ENCODE measurements around the gene RASAL2. TPM values are rescaled to one million over a fixed set of nuclear protein-coding genes. Genes with fewer than 3 reads are reported as not detected.

Gene RASAL2
- total and polyA plus RNA-seq, 2 experiments from 2014 or later, result 16.0 to 42.2 TPM

DNA sequence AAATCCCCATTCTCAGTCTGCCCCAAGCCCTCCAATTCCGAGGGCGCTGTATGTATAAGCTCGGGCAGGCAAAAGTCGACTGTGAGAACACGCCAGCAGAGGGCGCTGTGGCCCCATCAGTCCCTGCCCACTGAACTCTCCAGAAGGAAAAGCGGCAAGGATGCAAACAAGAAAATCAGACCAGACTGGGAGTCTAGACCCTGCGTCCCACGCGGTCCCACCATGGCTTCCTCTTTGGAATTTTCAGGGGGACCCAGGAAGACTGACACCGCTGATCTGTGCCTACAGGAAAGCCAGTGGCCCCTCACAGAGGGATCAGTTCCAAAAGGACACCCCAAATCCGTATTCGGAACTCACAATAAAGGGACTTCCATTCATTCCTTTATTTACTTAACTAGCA lies 438.5 kb downstream of the RASAL2 start:
- Histone ChIP-seq H3K4me1 (ENCODE audit: insufficient read depth) (no peaks in the 10 kb centered on the region), H3K4me3 (peak overlapping the region; percentile 28; the same call in 1 of the 2 replicates), H3K27me3 (ENCODE audit: insufficient read depth) (no peaks in the 10 kb centered on the region), H3F3A (replicated peaks; ENCODE audit: low read depth) (no peaks in the 10 kb centered on the region), H3K4me2 (peak overlapping the region; percentile 56), H2AFZ (peak overlapping the region; percentile 84), H3K27ac (ENCODE audit: low read depth) (no peak overlapping the region), H3K36me3 (ENCODE audit: insufficient read depth) (no peaks in the 10 kb centered on the region), H4K20me1 (replicated peaks; ENCODE audit: insufficient read depth) (no peaks in the 10 kb centered on the region), H3K79me2 (replicated peaks; ENCODE audit: insufficient read depth) (no peaks in the 10 kb centered on the region), H3K9me2 (ENCODE audit: insufficient read depth) (0 out of 2 replicates have a peak, but pooled peaks cover under 1% of the 10 kb centered on the region)
- Mint-ChIP-seq H3K27me3 (ENCODE audit: insufficient read depth, low read depth, poor library complexity) (peaks cover 10% of the 10 kb centered on the region), H3K4me1 (no peaks in the 10 kb centered on the region; the same call in 2 of the 3 replicates), H3K9me3 (no peaks in the 10 kb centered on the region; the same call in 2 of the 3 replicates), H3K4me3 (no peak overlapping the region), H3K36me3 (ENCODE audit: low read depth) (no peaks in the 10 kb centered on the region), H3K27ac (no peak overlapping the region)
- peak; percentile 89 for DNase-seq (ENCODE audit: low spot score)
- peak; percentile 93 for ATAC-seq
- no peak for TF ChIP-seq EZH2 (IDR thresholded peaks at IDR 0.05; ENCODE audit: low read depth, unreplicated experiment)
- TF ChIP-seq, protein P1, sequence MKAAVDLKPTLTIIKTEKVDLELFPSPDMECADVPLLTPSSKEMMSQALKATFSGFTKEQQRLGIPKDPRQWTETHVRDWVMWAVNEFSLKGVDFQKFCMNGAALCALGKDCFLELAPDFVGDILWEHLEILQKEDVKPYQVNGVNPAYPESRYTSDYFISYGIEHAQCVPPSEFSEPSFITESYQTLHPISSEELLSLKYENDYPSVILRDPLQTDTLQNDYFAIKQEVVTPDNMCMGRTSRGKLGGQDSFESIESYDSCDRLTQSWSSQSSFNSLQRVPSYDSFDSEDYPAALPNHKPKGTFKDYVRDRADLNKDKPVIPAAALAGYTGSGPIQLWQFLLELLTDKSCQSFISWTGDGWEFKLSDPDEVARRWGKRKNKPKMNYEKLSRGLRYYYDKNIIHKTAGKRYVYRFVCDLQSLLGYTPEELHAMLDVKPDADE (IDR thresholded peaks at IDR 0.05), result no peak
- TF ChIP-seq, protein P2, sequence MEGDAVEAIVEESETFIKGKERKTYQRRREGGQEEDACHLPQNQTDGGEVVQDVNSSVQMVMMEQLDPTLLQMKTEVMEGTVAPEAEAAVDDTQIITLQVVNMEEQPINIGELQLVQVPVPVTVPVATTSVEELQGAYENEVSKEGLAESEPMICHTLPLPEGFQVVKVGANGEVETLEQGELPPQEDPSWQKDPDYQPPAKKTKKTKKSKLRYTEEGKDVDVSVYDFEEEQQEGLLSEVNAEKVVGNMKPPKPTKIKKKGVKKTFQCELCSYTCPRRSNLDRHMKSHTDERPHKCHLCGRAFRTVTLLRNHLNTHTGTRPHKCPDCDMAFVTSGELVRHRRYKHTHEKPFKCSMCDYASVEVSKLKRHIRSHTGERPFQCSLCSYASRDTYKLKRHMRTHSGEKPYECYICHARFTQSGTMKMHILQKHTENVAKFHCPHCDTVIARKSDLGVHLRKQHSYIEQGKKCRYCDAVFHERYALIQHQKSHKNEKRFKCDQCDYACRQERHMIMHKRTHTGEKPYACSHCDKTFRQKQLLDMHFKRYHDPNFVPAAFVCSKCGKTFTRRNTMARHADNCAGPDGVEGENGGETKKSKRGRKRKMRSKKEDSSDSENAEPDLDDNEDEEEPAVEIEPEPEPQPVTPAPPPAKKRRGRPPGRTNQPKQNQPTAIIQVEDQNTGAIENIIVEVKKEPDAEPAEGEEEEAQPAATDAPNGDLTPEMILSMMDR (conservative IDR thresholded peaks at IDR 0.05; ENCODE audit: low read depth in 2 of 2), result peak; percentile 93 to 98

DNA sequence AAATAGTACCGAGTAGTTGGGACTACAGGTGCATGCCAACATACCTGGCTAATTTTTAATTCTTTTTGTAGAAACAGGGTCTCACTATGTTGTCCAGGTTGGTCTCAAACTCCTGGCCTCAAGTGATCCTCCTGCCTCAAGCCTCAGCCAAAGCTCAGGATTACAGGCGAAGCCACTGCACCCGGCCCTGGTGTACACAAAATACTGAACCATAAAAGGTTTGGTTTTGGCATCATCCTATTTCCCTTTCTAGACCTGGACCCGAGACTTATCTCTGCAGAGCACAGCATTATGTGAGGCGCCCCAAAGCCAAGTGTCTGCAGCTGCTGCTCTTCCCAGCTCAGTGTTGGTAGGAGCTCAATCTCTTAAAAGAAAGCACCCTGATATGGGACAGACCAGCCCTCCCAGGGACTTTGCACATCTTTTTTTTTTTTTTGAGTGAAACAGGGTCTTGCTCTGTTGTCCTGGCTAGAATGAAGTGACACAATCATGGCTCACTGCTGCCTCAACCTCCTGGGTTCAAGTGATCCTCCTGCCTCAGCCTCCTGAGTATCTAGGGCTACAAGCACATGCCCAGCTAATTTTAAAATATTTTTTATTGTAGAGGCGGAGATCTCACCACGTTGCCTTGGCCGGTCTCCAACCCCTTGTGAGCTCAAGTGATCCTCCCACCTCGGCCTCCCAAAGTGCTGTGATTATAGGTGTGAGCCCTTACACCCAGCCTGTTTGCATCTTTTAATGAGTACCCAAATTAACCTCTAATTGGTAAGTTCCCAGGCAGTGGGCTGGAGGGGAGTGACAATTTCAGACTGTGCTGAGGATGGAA lies 439.4 kb downstream of the RASAL2 start:
- H3K4me2 ChIP-seq, result no peak overlapping the region
- H3K79me2 ChIP-seq (replicated peaks; ENCODE audit: insufficient read depth), result no peaks in the 10 kb centered on the region
- Mint-ChIP-seq H3K27me3 (ENCODE audit: insufficient read depth, low read depth, poor library complexity) (peaks cover 10% of the 10 kb centered on the region), H3K36me3 (ENCODE audit: low read depth) (no peaks in the 10 kb centered on the region), H3K27ac (no peak overlapping the region), H3K4me3 (no peak overlapping the region), H3K4me1 (no peaks in the 10 kb centered on the region; the same call in 2 of the 3 replicates), H3K9me3 (no peaks in the 10 kb centered on the region)
- DNase-seq (ENCODE audit: low spot score) (no peak), ATAC-seq (no peak)
- no peak overlapping the region for H2AFZ ChIP-seq
- no peaks in the 10 kb centered on the region for H4K20me1 ChIP-seq (replicated peaks; ENCODE audit: insufficient read depth)
- no peaks in the 10 kb centered on the region for H3K4me1 ChIP-seq (ENCODE audit: insufficient read depth)
- H3K36me3 ChIP-seq (ENCODE audit: insufficient read depth), result no peaks in the 10 kb centered on the region
- no peak overlapping the region for H3K4me3 ChIP-seq
- no peak overlapping the region for H3K27ac ChIP-seq (ENCODE audit: low read depth)
- no peaks in the 10 kb centered on the region for H3F3A ChIP-seq (replicated peaks; ENCODE audit: low read depth)
- no peaks in the 10 kb centered on the region for H3K27me3 ChIP-seq (ENCODE audit: insufficient read depth)
- no peaks in the 10 kb centered on the region for H3K9me2 ChIP-seq (ENCODE audit: insufficient read depth)
- TF ChIP-seq NANOG (IDR thresholded peaks at IDR 0.05; ENCODE audit: borderline replicate concordance) (no peak), STAT1 (IDR thresholded peaks at IDR 0.05; ENCODE audit: unreplicated experiment) (no peak)
- TF ChIP-seq, protein P2 (conservative IDR thresholded peaks at IDR 0.05; ENCODE audit: low read depth in 2 of 2), result no peak
- TF ChIP-seq, protein P3, sequence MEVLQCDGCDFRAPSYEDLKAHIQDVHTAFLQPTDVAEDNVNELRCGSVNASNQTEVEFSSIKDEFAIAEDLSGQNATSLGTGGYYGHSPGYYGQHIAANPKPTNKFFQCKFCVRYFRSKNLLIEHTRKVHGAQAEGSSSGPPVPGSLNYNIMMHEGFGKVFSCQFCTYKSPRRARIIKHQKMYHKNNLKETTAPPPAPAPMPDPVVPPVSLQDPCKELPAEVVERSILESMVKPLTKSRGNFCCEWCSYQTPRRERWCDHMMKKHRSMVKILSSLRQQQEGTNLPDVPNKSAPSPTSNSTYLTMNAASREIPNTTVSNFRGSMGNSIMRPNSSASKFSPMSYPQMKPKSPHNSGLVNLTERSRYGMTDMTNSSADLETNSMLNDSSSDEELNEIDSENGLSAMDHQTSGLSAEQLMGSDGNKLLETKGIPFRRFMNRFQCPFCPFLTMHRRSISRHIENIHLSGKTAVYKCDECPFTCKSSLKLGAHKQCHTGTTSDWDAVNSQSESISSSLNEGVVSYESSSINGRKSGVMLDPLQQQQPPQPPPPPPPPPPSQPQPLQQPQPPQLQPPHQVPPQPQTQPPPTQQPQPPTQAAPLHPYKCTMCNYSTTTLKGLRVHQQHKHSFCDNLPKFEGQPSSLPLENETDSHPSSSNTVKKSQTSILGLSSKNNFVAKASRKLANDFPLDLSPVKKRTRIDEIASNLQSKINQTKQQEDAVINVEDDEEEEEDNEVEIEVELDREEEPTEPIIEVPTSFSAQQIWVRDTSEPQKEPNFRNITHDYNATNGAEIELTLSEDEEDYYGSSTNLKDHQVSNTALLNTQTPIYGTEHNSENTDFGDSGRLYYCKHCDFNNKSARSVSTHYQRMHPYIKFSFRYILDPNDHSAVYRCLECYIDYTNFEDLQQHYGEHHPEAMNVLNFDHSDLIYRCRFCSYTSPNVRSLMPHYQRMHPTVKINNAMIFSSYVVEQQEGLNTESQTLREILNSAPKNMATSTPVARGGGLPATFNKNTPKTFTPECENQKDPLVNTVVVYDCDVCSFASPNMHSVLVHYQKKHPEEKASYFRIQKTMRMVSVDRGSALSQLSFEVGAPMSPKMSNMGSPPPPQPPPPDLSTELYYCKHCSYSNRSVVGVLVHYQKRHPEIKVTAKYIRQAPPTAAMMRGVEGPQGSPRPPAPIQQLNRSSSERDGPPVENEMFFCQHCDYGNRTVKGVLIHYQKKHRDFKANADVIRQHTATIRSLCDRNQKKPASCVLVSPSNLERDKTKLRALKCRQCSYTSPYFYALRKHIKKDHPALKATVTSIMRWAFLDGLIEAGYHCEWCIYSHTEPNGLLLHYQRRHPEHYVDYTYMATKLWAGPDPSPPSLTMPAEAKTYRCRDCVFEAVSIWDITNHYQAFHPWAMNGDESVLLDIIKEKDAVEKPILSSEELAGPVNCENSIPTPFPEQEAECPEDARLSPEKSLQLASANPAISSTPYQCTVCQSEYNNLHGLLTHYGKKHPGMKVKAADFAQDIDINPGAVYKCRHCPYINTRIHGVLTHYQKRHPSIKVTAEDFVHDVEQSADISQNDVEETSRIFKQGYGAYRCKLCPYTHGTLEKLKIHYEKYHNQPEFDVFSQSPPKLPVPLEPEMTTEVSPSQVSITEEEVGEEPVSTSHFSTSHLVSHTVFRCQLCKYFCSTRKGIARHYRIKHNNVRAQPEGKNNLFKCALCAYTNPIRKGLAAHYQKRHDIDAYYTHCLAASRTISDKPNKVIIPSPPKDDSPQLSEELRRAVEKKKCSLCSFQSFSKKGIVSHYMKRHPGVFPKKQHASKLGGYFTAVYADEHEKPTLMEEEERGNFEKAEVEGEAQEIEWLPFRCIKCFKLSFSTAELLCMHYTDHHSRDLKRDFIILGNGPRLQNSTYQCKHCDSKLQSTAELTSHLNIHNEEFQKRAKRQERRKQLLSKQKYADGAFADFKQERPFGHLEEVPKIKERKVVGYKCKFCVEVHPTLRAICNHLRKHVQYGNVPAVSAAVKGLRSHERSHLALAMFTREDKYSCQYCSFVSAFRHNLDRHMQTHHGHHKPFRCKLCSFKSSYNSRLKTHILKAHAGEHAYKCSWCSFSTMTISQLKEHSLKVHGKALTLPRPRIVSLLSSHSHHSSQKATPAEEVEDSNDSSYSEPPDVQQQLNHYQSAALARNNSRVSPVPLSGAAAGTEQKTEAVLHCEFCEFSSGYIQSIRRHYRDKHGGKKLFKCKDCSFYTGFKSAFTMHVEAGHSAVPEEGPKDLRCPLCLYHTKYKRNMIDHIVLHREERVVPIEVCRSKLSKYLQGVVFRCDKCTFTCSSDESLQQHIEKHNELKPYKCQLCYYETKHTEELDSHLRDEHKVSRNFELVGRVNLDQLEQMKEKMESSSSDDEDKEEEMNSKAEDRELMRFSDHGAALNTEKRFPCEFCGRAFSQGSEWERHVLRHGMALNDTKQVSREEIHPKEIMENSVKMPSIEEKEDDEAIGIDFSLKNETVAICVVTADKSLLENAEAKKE (CRISPR knock-in tag; IDR thresholded peaks at IDR 0.05), result no peak

Data from GM23338 (cell line).